ENCODE results near the gene SUGCT. TPM values are rescaled to one million over a fixed set of nuclear protein-coding genes. Genes with fewer than 3 reads are reported as not detected.

SUGCT gene
- total and polyA plus RNA-seq, 10 donors = 1.4 to 13.6 (median 2.5) TPM

DNA sequence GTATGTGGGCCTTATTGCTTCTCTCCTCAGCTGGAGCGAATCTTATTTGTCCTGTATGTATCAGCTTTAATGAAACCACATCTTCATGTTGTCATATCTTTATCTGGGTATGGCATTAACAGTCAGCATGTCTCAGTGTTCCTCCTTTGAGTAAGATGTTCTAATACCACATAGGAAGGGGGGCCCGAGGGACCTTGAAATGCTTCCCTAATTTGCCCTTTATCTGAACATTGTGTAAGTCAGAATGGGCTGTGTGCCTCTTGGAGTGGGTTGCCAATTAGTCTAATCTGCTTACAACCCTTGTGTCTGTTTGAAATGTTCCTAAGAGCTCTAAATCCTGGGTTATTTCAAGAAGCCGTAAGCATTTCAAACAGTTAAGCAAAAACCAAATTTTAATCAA, 623.8 kb downstream of the SUGCT start:
- no peak for TF ChIP-seq CTCF (IDR thresholded peaks at IDR 0.05 in 8 of 11, conservative IDR thresholded peaks at IDR 0.05 in 3 of 11)
- no peak for TF ChIP-seq POLR2AphosphoS5 (IDR thresholded peaks at IDR 0.05)
- TF ChIP-seq POLR2A (IDR thresholded peaks at IDR 0.05) = no peak
- no peaks in the 10 kb centered on the region for H3K36me3 ChIP-seq
- no peaks in the 10 kb centered on the region for H3K9me3 ChIP-seq
- WGBS, 5 donors = 62 to 83% (median 68%) methylated on average over 3 of the region's 3 CpGs
- DNase-seq = no peak
- no peaks in the 10 kb centered on the region for H3K4me1 ChIP-seq
- no peaks in the 10 kb centered on the region for H3K27me3 ChIP-seq (replicated peaks in 1 of 7)
- intact Hi-C loops (cut with DNase I; ENCODE audit: low total_unique reads) = no loop called here
- H3K27ac ChIP-seq = no peak overlapping the region
- H3K4me3 ChIP-seq = no peak overlapping the region

- no peaks in the 10 kb centered on the region for H3K36me3 ChIP-seq
- TF ChIP-seq POLR2A (IDR thresholded peaks at IDR 0.05) = no peak
- TF ChIP-seq POLR2AphosphoS5 (IDR thresholded peaks at IDR 0.05) = no peak
- no peak for TF ChIP-seq CTCF (IDR thresholded peaks at IDR 0.05 in 8 of 11, conservative IDR thresholded peaks at IDR 0.05 in 3 of 11)
- H3K4me3 ChIP-seq = no peak overlapping the region
- intact Hi-C loops (cut with DNase I; ENCODE audit: low total_unique reads) = no loop called here
- no peaks in the 10 kb centered on the region for H3K4me1 ChIP-seq
- no peaks in the 10 kb centered on the region for H3K9me3 ChIP-seq
- no peak for DNase-seq
- 59 to 90% (median 75%) methylated on average over 5 of the region's 5 CpGs for WGBS, 5 donors
- H3K27ac ChIP-seq = no peak overlapping the region
- H3K27me3 ChIP-seq (replicated peaks in 1 of 7) = no peaks in the 10 kb centered on the region
Measured at GRCh38 chr7:40760293-40760964, 625.6 kb downstream of the SUGCT start.

DNA sequence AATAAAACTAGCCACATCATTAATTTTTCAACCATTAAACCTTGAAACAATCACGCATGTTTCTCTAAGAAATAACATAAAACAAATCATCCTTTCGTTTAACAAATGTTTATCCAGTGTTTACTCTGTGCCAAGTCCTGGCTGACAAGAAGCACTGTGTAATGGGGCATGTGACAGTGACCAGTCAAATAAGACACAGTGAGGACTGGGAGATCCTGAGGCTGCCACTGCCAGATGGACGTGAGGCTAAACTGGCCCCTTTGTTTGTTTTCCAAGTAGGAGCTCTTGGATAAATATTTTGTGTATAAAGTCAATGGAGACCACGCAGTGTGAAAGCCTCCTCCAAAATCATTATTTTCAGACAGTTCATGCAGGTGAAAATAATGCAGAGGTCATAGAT, 626.2 kb downstream of the SUGCT start:
- intact Hi-C loops (cut with DNase I; ENCODE audit: low total_unique reads) = no loop called here
- no peaks in the 10 kb centered on the region for H3K36me3 ChIP-seq
- TF ChIP-seq POLR2AphosphoS5 (IDR thresholded peaks at IDR 0.05) = no peak
- TF ChIP-seq POLR2A (IDR thresholded peaks at IDR 0.05) = no peak
- TF ChIP-seq CTCF (IDR thresholded peaks at IDR 0.05 in 8 of 11, conservative IDR thresholded peaks at IDR 0.05 in 3 of 11) = no peak
- H3K4me1 ChIP-seq = no peaks in the 10 kb centered on the region
- no peaks in the 10 kb centered on the region for H3K9me3 ChIP-seq
- H3K27ac ChIP-seq = no peak overlapping the region
- no peaks in the 10 kb centered on the region for H3K27me3 ChIP-seq (replicated peaks in 1 of 7)
- DNase-seq = no peak
- H3K4me3 ChIP-seq = no peak overlapping the region
- 82 to 89% (median 87%) methylated on average over 4 of the region's 4 CpGs for WGBS, 5 donors

DNA sequence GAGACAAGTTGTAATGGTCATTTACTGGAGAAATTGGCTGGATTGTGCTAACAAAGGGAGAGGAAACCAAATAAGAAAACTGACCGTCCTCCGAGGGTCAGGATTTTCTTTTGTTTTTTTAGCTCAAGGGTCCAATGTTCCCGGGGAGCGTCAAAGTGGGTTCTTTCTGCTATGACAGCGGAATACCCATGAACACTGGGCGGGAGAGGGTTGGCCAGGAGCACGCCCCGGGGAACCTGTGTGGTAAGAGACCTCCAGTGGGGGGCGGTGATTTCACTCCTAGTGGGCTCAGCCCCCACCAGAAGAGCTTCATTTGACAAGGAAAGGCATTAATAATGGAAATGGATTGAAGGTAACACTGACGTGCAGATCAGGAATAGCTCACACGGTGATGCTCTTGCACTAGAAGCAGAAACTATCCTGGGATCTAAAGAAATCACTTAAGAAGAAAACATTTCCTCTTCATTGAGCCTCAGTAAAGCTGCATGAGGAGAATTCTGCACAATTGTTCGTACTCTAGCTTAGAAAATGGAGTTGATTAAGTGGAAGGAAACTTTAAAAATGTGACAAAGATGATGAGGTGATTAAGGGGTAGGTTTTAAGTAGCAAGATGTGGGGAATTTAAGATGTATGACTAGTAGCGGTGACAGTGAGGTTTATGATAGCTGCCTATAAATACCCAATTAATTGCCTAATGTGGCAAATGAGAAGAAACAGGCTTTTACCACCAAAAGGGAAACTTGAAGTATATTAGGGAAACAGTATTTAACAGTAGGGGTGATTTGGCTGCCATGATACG, 627.2 kb downstream of the SUGCT start:
- Histone ChIP-seq H3K4me3 (no peak overlapping the region), H3K27ac (no peak overlapping the region), H3K9me3 (no peaks in the 10 kb centered on the region), H3K4me1 (no peaks in the 10 kb centered on the region), H3K27me3 (replicated peaks in 1 of 7) (no peaks in the 10 kb centered on the region), H3K36me3 (no peaks in the 10 kb centered on the region)
- TF ChIP-seq POLR2AphosphoS5 (IDR thresholded peaks at IDR 0.05) = no peak
- no peak for TF ChIP-seq POLR2A (IDR thresholded peaks at IDR 0.05)
- TF ChIP-seq CTCF (IDR thresholded peaks at IDR 0.05 in 8 of 11, conservative IDR thresholded peaks at IDR 0.05 in 3 of 11) = no peak
- intact Hi-C loops (cut with DNase I; ENCODE audit: low total_unique reads) = no loop called here
- no peak for DNase-seq
- WGBS, 5 donors = 85 to 92% (median 87%) methylated on average over 14 of the region's 14 CpGs
